ENCODE results near the gene CSNK2A2.

Gene CSNK2A2

GRCh38 chr16:58198803-58199411, 1.0 kb upstream of the CSNK2A2 start:
- no peak for DNase-seq

- DNase-seq = peak; percentile 1
Observed at GRCh38 chr16:58197314-58198012, 443 bp downstream of the CSNK2A2 start.

- DNase-seq = no peak
Observed at GRCh38 chr16:58196898-58197313, 1.0 kb downstream of the CSNK2A2 start.

- DNase-seq = no peak
Observed at GRCh38 chr16:58195771-58196170, 2.1 kb downstream of the CSNK2A2 start.

GRCh38 chr16:58195344-58195743, 2.6 kb downstream of the CSNK2A2 start:
- DNase-seq = no peak

- DNase-seq = no peak
Observed at GRCh38 chr16:58194790-58195189, 3.1 kb downstream of the CSNK2A2 start.

GRCh38 chr16:58187665-58188421, 10.1 kb downstream of the CSNK2A2 start:
- no peak for DNase-seq

GRCh38 chr16:58187092-58187491, 10.8 kb downstream of the CSNK2A2 start:
- DNase-seq = no peak

- no peak for DNase-seq
Observed at GRCh38 chr16:58186176-58186944, 11.5 kb downstream of the CSNK2A2 start.

- DNase-seq = no peak
Observed at GRCh38 chr16:58177353-58177710, 20.6 kb downstream of the CSNK2A2 start.

GRCh38 chr16:58176608-58177352, 21.1 kb downstream of the CSNK2A2 start:
- no peak for DNase-seq

GRCh38 chr16:58170223-58170622, 27.7 kb downstream of the CSNK2A2 start:
- DNase-seq = no peak

GRCh38 chr16:58160855-58161254, 37.1 kb downstream of the CSNK2A2 start:
- no peak for DNase-seq

- no peak for DNase-seq
Observed at GRCh38 chr16:58158725-58159124, 39.2 kb downstream of the CSNK2A2 start.

GRCh38 chr16:58157951-58158540, 39.9 kb downstream of the CSNK2A2 start:
- DNase-seq = no peak

- no peak for DNase-seq
Observed at GRCh38 chr16:58157239-58157638, 40.7 kb downstream of the CSNK2A2 start.

- DNase-seq = no peak
Observed at GRCh38 chr16:58155839-58156238, 42.1 kb downstream of the CSNK2A2 start.

GRCh38 chr16:58154345-58154744, 43.6 kb downstream of the CSNK2A2 start:
- DNase-seq = no peak

- no peak for DNase-seq
Observed at GRCh38 chr16:58152246-58152868, 45.5 kb downstream of the CSNK2A2 start.

GRCh38 chr16:58148526-58148925, 49.4 kb downstream of the CSNK2A2 start:
- no peak for DNase-seq

- no peak for DNase-seq
Observed at GRCh38 chr16:58148099-58148498, 49.8 kb downstream of the CSNK2A2 start.

GRCh38 chr16:58138852-58139251, 59.1 kb downstream of the CSNK2A2 start:
- no peak for DNase-seq
